HG03045 (cell line): ENCODE measurements around the gene LDAH.

Source experiments
- ATAC-seq: cut with Tn5 transposase; IDR thresholded peaks from one replicate; pipeline ENCODE4 v1.9.1; 2021; ENCODE audit warnings: mild to moderate bottlenecking, moderate library complexity; ENCODE audit not compliant: unreplicated experiment

LDAH gene

DNA sequence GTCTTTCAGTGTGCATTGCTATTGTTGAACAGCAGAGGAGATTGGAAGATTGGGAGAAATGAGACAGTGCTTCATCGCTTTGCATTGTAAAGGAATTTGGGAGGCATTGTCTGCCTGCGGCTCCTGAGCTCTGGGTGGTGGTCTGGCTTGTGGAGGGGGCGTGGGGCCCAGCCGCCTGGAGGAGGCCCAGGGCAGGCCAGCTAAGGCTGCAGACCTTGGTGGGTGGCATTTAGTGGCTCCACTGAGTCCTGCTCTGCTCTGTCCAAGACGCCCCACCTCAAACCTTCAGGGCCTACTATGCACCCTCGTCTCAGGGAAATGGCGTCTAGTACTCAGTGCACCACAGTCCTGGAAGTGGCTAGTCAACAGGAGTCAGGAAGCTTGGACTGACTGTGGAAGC is 166.3 kb downstream of the LDAH start:
- no peak for ATAC-seq

- no peak for ATAC-seq
Observed at GRCh38 chr2:20654535-20654813, 168.4 kb downstream of the LDAH start.

DNA sequence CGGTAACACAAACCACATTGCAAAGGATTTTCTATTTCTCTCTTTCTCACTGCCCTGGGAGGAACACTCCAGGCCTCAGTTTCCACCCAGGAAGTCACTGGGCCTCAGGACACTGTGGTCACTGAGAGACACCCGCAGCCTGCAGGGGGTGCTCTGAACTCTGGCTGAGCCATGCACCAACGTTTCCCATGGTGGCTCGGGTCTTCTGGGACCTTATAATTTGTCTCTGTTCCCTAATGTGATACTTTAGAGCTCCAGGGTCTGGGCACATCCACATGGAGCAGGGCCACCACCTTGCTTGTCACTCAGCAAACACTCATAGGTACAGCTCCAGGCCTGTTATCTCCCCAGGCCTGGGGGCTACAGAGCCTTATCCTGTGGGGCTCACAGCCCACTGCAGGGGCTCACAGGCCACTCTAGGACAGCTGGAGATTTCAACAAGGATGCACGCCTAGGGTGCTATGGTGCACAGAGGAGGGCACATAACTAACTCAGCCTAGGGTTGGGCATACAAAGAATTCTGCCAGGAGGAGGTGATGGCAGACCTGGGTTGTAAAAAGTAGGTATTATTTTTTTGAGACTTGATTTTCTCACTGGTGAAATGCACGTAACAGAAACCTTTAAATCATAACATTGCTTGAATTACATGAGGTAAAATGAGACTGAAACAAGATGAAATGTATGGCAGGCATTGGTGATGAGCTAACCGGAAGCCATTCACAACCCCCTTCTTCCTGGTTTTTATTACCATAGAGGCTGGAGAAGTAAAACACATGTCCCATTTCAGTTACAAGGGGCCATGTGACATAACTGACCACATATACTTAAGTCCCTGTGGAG is 169.0 kb downstream of the LDAH start:
- no peak for ATAC-seq

DNA sequence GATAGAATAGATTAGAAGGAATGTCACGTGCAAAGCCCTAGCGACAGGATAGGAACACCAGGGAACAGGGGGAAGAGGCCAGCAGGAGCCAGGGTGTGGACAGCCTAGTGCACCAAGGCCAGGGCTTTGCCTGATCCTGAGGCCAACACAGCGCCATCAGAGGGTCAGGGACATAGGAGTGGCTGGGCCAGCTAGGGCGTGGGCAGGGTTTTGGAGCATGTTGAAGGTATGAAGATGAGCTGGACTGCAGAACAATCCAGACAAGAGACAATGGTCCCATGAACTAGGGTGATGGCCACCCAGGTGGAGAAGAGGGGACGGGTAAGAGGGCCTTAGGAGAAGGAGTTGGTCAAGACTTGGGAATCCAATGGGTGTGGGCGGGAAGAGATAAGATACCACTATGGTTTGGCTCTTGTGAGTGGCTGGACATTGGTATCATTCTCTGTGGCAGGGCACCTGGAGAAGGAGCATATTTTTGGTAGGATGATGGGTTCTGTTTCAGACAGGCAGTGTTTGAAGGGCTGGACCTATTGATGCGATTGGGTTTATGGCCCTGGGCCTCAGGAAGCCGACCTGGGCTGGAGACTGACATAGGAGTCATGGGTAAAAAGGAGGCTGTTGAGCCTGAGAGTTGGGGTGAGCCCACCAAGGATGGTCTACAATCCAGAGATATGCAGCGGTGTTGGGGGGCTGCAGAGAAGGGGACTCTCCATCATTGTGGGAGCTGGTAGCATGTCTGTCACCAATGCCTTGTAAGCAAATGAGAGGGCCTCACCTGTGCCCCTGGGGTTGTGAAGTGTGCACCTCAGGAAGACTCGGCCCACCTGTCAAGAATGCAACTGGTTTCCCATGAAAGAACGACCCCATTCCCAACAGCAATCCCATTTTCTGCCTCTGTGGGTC is 170.0 kb downstream of the LDAH start:
- ATAC-seq: no peak

DNA sequence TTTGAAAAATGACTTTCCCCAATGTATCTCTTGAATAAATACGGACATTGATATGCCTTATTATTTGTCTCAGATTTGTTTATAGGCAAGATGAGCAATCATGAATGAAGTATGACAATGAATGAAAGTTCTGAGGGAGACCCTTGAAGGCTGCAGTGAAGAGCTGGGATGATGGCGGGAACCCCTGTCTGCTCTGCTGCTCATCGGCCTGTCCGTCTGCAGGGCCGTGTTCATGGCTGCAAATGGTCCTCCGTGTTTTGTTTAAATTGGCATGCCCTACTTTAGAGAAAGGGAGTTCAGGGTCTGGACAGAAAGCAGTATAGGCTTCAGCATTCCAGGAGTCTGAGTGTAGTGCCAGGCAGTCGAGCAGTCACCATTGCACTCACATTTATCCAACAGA is 170.8 kb downstream of the LDAH start:
- ATAC-seq: no peak

DNA sequence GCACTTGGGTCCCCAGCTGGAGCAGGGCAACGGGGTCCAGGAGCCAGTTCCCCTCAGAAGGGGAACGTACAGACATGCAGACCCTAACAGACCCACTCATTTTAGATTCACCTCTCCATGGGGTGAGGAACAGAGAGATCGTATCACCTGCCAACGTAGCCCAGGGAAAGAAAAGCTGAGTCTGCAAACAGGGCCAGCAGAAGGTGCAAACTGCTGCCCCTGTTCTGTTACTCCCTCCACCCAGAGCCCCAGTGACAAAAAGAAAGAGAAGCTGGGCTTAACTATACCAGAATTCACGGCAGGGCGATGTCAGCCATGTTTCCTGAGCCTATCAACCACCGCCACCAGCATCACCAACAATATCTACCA is 171.2 kb downstream of the LDAH start:
- ATAC-seq: no peak

DNA sequence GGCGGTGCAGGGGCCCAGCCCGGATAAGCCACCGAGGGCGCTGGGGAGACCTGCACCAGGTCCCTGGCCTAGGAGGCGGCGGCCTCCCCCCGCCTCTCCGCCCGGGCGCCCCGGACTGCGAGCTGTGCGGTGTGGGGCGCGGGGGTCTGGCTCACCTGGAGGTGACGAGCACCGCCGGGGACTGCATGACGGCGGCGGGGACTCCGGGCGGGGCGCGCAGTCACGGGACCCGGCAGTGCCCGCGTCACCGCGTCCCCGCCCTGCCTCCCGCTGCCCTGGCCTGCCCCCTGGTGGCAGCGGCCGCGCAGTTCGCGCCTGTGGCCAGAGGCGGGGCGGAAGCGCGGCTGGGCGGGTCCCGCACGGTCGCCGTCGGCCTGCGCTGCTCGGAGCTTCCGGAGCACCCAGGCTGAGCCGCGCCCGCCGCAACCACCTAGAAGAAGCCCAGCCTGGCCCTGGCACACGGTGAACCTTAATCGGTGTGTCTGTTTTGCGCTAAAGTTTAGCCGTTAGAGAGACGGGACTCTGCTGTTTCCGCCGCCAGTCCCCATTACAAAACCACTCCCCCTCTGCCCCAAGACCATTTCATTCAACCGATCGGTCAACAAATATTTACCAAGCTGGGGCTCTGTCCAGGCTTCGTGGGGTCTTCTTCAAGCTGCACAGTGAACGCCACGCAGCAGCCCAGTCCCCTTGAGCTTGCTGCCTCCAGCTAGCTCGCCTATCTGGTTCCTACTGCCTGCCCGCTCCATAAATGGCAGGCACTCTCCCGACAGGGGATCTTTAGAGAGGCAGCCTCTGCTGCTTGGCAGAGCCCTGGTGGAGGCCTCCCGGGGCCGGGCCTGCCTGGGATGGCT is 171.8 kb downstream of the LDAH start, which contains the start of gene HS1BP3:
Gene HS1BP3 (minus strand): TSS at position 222 of the 854 bp plus-strand sequence. CDS start 35 bp downstream, at position 187.
- peak; percentile 95 for ATAC-seq

GRCh38 chr2:20650393-20650876 is 172.5 kb downstream of the LDAH start:
- peak; percentile 8 for ATAC-seq

DNA sequence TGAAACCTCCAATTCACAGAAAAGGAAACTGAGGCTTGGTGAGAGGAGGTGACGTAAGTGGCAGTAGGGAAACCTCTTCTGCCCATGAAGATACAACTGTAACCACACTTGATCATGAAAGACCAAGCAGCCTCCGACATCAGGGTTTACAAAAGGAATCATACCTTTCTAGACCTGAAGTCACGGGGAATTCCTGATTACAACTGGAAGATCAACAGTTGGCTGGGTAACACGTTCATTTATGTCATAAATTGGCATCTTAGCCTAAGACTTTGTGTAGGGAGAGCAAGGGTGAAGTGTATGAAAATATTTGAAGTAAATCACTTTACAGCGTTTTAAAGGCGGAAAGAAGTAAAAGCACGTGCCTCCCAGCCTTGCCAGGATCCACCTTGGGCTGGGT is 172.9 kb downstream of the LDAH start:
- ATAC-seq: no peak

- no peak for ATAC-seq
Observed at GRCh38 chr2:20649576-20649975, 173.3 kb downstream of the LDAH start.

DNA sequence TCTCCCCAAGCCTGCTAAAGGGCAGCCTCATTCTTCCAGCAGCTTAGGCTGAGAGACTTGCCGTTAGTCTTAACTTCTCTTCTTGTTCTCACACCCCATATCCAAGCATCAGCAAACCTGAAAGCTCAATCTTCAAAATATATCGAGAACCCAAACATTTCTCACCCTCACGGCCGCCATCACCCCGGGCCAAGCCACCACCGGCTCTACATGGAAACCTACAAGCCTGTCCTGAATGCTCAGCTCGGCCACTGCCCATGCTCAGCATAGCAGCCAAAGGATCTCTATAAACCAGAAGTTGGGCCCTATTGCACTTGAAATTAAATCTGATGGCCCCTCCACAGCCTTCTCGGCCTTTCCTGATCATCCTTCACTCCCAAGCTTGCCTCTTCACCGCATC is 174.1 kb downstream of the LDAH start:
- ATAC-seq: no peak

DNA sequence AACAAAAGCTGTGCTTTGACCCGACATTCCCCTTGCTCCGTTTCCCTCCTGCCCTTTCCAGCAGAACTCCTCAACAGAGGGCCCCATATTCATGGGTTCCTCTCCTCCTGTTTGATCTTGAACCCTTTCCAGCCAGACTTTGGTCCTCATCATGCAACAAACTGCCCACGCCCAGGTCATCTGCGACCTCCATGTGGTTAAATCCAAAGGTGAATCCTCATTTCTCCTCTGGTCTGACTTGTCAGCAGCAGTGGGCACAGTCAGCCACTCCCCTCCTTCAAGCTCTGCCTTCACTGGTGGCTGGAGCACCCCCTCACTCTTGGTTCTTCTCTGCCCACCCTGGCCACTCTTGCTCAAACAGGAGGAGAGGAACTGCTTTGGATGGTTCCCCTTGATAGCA is 174.7 kb downstream of the LDAH start:
- no peak for ATAC-seq

DNA sequence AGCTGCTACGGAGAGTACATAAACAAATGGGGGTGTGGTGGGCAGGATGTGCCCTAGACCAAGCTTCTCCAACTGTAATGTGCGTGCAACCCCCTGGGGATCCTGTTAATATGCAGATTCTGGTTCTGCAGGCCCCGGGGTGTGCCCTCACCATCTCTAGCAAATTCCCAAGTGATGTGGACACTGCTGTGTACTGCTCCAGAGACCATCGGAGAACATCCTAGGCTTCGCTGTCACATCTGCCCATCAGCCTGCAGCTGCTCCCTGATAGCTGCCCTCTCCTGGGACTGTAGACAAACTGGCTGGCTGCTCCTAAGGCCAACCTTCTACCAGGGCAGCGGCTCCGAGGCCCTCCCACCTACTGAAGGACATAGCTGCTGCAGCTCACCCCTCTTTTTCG is 175.2 kb downstream of the LDAH start:
- no peak for ATAC-seq

GRCh38 chr2:20647211-20647610 is 175.7 kb downstream of the LDAH start:
- ATAC-seq: no peak

DNA sequence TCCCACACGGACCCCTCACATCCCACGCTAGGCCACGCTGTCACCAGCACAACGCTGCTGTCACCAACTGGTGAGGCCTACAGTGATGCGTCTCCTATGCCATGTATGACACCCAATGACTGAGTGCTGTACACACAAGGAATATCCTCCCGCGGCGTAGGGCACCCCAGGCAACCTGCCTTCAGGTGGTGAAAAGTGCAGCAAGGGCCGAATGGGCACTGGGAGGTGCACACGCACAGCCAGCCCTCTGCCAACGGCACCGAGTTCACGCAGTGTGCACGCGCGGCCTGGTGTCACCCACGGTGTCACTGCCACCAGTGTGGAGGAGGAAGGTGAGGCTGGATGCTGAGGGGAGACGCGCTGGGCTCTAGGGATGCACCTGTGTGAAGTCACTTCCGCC is 176.5 kb downstream of the LDAH start:
- no peak for ATAC-seq

DNA sequence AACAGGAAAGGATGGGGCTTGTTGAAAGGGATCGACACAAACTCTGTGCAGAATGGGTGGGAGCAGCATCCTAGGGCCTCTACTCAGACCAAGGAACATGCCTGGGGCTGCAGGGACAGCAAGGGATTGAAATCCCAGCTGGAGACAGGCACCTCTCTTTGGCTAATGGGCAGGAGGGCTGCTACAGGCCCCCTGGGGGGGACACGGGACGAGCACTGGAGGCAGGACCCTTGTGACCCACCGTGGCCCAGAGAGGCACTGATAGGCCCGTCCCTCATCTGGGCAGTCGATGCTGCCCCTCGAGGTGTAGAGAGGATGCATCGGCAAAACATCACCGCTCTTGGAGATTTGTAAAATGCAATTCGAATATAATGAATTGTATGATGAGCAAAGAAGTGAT is 177.1 kb downstream of the LDAH start:
- no peak for ATAC-seq

GRCh38 chr2:20645301-20645701 is 177.6 kb downstream of the LDAH start:
- no peak for ATAC-seq

DNA sequence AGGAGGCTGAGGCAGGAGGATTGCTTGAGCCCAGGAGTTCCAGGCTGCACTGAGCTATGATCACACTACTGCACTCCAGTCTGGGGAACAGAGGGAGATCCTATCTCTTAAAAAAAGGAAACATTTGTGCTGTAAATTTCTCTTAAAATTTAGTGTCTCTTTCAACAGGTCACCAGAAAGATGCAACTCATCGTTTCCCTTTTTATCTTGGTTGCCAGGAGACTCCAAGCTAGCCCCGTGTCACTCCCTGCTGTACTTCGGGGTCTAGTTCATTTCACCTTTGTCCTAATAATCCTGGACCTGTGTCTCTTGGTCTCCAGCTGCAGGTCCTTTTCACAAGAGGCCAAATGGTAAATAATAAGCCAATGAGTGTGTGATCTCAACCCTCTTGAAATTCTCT is 179.1 kb downstream of the LDAH start:
- ATAC-seq: no peak

DNA sequence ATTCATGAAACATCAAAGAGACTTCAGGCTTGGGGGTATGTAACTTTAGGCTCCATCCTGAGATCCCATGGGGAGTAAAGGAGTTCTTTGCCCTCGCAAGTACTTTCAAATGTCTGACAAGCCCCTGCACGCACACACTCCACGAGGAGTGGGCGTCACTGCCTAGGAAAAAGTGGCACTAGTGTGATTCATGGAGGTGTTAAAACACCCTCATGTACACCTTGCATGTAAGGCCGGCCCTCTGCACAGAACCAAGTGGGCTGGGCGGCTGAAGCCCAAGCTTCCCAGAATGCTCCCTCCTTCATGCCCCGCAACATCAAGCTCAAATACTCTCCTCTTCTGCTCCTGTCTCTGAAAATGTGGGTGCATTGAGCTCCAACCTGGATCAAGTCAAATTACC is 179.8 kb downstream of the LDAH start:
- no peak for ATAC-seq

DNA sequence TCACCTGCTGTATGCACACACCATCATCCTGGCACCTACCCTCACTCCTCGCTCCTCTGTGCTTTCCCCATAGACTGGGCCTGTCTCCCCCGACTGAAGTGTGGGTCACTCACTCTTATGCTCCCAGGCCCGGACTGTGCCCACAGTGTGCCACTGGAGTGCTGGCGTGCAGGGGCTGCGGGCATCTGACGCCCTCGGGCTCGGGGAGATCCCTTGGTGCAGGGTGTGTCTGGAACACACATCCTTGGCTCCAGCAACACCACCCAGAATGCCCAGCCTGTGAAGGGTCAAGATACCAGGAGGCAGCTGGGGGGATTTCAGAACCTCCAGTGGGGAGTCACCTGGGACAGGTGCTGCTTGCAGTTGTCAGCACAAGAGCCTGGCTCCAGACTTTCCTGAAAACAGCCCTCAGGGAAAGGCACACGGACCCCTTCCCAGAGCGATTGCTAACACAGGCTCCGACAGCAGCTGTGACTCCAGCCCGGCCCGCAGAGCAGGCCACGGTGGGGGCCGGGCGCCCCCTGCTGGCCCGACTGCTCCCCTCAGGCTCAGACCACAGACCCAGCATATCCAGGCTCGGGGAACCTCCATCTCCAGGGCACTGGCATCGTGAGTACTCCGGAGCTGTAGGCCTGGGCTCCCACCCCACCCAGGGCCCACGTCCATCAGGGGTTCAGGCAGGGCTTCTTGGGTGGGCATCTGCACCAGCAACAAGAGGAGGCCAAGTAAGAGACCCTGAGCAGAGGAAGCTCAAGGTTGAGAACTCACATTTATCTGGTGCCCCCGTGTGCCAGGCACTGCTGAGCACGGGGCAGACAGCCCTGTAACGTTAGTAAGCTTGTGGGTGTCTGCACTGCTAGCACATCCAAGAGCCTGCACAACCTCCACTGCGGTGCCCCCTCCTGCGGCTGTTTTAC is 180.6 kb downstream of the LDAH start:
- peak; percentile 91 for ATAC-seq
